Pulmonary artery endothelial cell (primary cell): ENCODE data around the gene CARTPT. TPM values are rescaled to one million over a fixed set of nuclear protein-coding genes. Genes with fewer than 3 reads are reported as not detected.

ENCODE experiments used
- DNase-seq: peaks from one replicate; pipeline ENCODE4 v3.0.0-alpha.2; 2011; ENCODE audit warnings: low read depth, low spot score
- total RNA-seq: library from RNA; depleted of rRNA; stranded (reverse); fragments of >200 nt; gene quantifications from 2 replicates; pipeline ENCODE4 v1.2.3, GENCODE V29; 2014

Gene CARTPT
- total RNA-seq, 1 donor from 2014 or later = not detected

GRCh38 chr5:71737931-71738539 lies 19.0 kb downstream of the CARTPT start:
- DNase-seq = no peak

- no peak for DNase-seq
Measured at GRCh38 chr5:71738662-71739361, 19.7 kb downstream of the CARTPT start.

- DNase-seq = no peak
Measured at GRCh38 chr5:71740015-71740753, 21.1 kb downstream of the CARTPT start.

GRCh38 chr5:71743155-71743554 lies 24.1 kb downstream of the CARTPT start:
- no peak for DNase-seq

GRCh38 chr5:71744009-71744790 lies 25.1 kb downstream of the CARTPT start:
- DNase-seq = no peak

GRCh38 chr5:71747182-71747581 lies 28.1 kb downstream of the CARTPT start:
- no peak for DNase-seq

- DNase-seq = no peak
Measured at GRCh38 chr5:71748360-71748759, 29.3 kb downstream of the CARTPT start.

- no peak for DNase-seq
Measured at GRCh38 chr5:71751422-71751821, 32.3 kb downstream of the CARTPT start.

- no peak for DNase-seq
Measured at GRCh38 chr5:71752441-71753190, 33.5 kb downstream of the CARTPT start.

GRCh38 chr5:71757590-71758543 lies 38.8 kb downstream of the CARTPT start:
- peak; percentile 39 for DNase-seq

- DNase-seq = no peak
Measured at GRCh38 chr5:71762826-71763225, 43.8 kb downstream of the CARTPT start.

- no peak for DNase-seq
Measured at GRCh38 chr5:71767661-71768060, 48.6 kb downstream of the CARTPT start.

GRCh38 chr5:71769287-71769686 lies 50.2 kb downstream of the CARTPT start:
- DNase-seq = peak; percentile 19

- DNase-seq = no peak
Measured at GRCh38 chr5:71770381-71770780, 51.3 kb downstream of the CARTPT start.

Other genes starting within 250 kb of the CARTPT start
- gene MCCC2, start 131.9 kb upstream of the CARTPT start, total RNA-seq = 26.7 and 28.9 TPM in 2 replicates